Fibroblast of mammary gland (primary cell): Measurements from ENCODE around the gene CRISP1.

ENCODE experiments used
- DNase-seq: peaks from one replicate; pipeline ENCODE4 v3.0.0-alpha.2; 2010; ENCODE audit warnings: low read depth
- H3K4me3 ChIP-seq: 2 replicates; pipeline ENCODE4 v1.5.1; 2011; ENCODE audit warnings: low read depth, mild to moderate bottlenecking, low read length, moderate library complexity; ENCODE audit not compliant: control insufficient read depth
- TF ChIP-seq, protein P1 (sequence below): conservative IDR thresholded peaks from 2 replicates; pipeline ENCODE4 v1.5.1; 2011; ENCODE audit warnings: low read depth, low read length, inconsistent platforms; ENCODE audit not compliant: control insufficient read depth, insufficient read depth

Gene CRISP1

DNA sequence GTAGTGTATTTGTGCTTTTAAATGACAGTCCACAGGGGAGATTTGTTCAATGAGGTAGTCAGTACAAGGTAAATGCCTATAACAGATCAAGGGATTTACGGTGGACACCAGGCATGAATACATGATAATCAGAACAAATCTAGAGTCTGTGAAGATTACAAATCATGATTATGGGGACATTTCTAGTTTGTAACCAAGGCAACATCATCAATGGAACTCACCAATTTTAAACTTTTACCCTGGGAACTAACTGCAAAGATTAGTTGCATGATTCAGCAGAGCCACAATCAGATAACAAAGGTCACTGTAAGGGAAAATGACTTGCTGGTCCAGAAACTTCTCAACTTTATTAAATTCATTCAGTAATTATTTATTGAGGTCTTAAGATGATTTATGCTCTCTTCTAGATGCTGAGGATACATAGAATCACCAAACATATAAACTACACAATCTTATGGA lies at the start of gene CRISP1:
Gene CRISP1 (minus strand): TSS at position 51 of the 459 bp plus-strand sequence. CDS start 9,135 bp downstream, outside the sequence.
- DNase-seq = no peak
- H3K4me3 ChIP-seq = no peak within 1 kb of the TSS
- TF ChIP-seq, protein P1, sequence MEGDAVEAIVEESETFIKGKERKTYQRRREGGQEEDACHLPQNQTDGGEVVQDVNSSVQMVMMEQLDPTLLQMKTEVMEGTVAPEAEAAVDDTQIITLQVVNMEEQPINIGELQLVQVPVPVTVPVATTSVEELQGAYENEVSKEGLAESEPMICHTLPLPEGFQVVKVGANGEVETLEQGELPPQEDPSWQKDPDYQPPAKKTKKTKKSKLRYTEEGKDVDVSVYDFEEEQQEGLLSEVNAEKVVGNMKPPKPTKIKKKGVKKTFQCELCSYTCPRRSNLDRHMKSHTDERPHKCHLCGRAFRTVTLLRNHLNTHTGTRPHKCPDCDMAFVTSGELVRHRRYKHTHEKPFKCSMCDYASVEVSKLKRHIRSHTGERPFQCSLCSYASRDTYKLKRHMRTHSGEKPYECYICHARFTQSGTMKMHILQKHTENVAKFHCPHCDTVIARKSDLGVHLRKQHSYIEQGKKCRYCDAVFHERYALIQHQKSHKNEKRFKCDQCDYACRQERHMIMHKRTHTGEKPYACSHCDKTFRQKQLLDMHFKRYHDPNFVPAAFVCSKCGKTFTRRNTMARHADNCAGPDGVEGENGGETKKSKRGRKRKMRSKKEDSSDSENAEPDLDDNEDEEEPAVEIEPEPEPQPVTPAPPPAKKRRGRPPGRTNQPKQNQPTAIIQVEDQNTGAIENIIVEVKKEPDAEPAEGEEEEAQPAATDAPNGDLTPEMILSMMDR = no peak

- DNase-seq = no peak
- TF ChIP-seq, protein P1 = no peak
- no peak overlapping the region for H3K4me3 ChIP-seq
Measured at GRCh38 chr6:49915035-49915434, 48.7 kb upstream of the CRISP1 start.

DNA sequence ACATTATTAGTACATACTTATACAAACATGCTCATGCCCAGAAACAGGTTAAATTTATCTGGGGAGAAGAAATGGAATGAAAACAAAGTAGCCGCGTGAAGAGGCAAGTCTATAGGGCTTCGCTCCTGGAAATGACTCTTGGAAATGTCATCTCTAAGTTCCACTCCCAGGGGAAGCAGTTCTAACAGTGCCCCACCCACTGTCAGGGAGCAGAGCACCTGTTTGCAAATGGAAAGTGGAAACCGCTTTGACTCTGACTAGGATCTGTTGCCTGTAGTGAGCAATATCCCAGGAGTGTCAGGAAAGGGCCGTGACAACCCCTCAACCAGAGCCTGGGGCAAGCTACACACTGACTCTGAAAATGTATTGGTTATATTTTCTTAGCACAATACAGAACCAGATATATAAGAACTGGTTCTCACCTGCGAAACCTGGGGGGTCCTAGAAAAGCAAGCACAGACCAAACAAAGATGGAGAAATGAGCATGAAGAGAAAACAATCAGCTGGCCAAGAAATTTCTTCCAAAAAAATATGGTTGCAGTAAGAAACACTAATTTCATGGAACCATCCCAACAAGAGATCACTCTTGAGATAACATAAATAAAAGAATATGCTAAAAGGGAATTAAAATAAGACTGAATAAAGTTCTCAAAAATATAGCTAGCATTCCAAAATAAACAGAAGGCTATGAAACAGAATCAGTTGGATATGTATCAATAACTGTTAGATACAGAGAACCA lies 47.5 kb upstream of the CRISP1 start:
- TF ChIP-seq, protein P1 = no peak
- DNase-seq = no peak
- no peak overlapping the region for H3K4me3 ChIP-seq

- no peak for DNase-seq
- H3K4me3 ChIP-seq = no peak overlapping the region
- TF ChIP-seq, protein P1 = no peak
Measured at GRCh38 chr6:49912196-49912595, 45.9 kb upstream of the CRISP1 start.

GRCh38 chr6:49911252-49911651 lies 44.9 kb upstream of the CRISP1 start:
- TF ChIP-seq, protein P1 = no peak
- H3K4me3 ChIP-seq = no peak overlapping the region
- no peak for DNase-seq

- DNase-seq = no peak
- TF ChIP-seq, protein P1 = no peak
Measured at GRCh38 chr6:49909563-49909962, 43.2 kb upstream of the CRISP1 start.

More at GRCh38 chr6:49909563-49909962, 43.2 kb upstream of the CRISP1 start:
- H3K4me3 ChIP-seq = no peak overlapping the region
